Measurements from ENCODE around the gene MARCHF5.
"Not testable (repeated sequence)": the region's sequence is repeated elsewhere in the genome, so short reads cannot be mapped to it uniquely, and the experiment has no call there.

MARCHF5 gene

GRCh38 chr10:92305133-92306072, 14.4 kb downstream of the MARCHF5 start:
- no peak for DNase-seq (ENCODE audit: low read depth in 2 of 2)

GRCh38 chr10:92309272-92309671, 18.3 kb downstream of the MARCHF5 start:
- no peak for DNase-seq (ENCODE audit: low read depth in 2 of 2)

- DNase-seq (ENCODE audit: low read depth in 2 of 2) = no peak
Observed at GRCh38 chr10:92313750-92314149, 22.8 kb downstream of the MARCHF5 start.

- DNase-seq (ENCODE audit: low read depth in 2 of 2) = no peak
Observed at GRCh38 chr10:92316610-92317009, 25.6 kb downstream of the MARCHF5 start.

- no peak for DNase-seq (ENCODE audit: low read depth in 2 of 2)
Observed at GRCh38 chr10:92323079-92323478, 32.1 kb downstream of the MARCHF5 start.

GRCh38 chr10:92327445-92328433, 36.8 kb downstream of the MARCHF5 start:
- DNase-seq (ENCODE audit: low read depth in 2 of 2) = no peak

- no peak for DNase-seq (ENCODE audit: low read depth in 2 of 2)
Observed at GRCh38 chr10:92328993-92329392, 38.0 kb downstream of the MARCHF5 start.

GRCh38 chr10:92329927-92330326, 39.0 kb downstream of the MARCHF5 start:
- not testable (repeated sequence) for DNase-seq (ENCODE audit: low read depth in 2 of 2)

- no peak for DNase-seq (ENCODE audit: low read depth in 2 of 2)
Observed at GRCh38 chr10:92342796-92343195, 51.8 kb downstream of the MARCHF5 start.

GRCh38 chr10:92345575-92345974, 54.6 kb downstream of the MARCHF5 start:
- DNase-seq (ENCODE audit: low read depth in 2 of 2) = not testable (repeated sequence)

GRCh38 chr10:92347035-92347676, 56.2 kb downstream of the MARCHF5 start:
- DNase-seq (ENCODE audit: low read depth in 2 of 2) = not testable (repeated sequence)

- no peak for DNase-seq (ENCODE audit: low read depth in 2 of 2)
Observed at GRCh38 chr10:92350411-92350810, 59.4 kb downstream of the MARCHF5 start.

GRCh38 chr10:92354587-92354986, 63.6 kb downstream of the MARCHF5 start:
- no peak for DNase-seq (ENCODE audit: low read depth in 2 of 2)

GRCh38 chr10:92356041-92356440, 65.1 kb downstream of the MARCHF5 start:
- no peak for DNase-seq (ENCODE audit: low read depth in 2 of 2)

GRCh38 chr10:92363498-92363897, 72.5 kb downstream of the MARCHF5 start:
- DNase-seq (ENCODE audit: low read depth in 2 of 2) = no peak

- DNase-seq (ENCODE audit: low read depth in 2 of 2) = no peak
Observed at GRCh38 chr10:92366412-92367021, 75.5 kb downstream of the MARCHF5 start.

- DNase-seq (ENCODE audit: low read depth in 2 of 2) = no peak
Observed at GRCh38 chr10:92377962-92378361, 87.0 kb downstream of the MARCHF5 start.

GRCh38 chr10:92381543-92381954, 90.6 kb downstream of the MARCHF5 start:
- no peak for DNase-seq (ENCODE audit: low read depth in 2 of 2)

- DNase-seq (ENCODE audit: low read depth in 2 of 2) = no peak
Observed at GRCh38 chr10:92382631-92383030, 91.7 kb downstream of the MARCHF5 start.

- DNase-seq (ENCODE audit: low read depth in 2 of 2) = no peak
Observed at GRCh38 chr10:92384741-92385140, 93.8 kb downstream of the MARCHF5 start.

GRCh38 chr10:92385831-92386230, 94.9 kb downstream of the MARCHF5 start:
- no peak for DNase-seq (ENCODE audit: low read depth in 2 of 2)
